Panc1 (cell line): ENCODE data around the gene PLXNB1. TPM values are rescaled to one million over a fixed set of nuclear protein-coding genes. Genes with fewer than 3 reads are reported as not detected.

Source experiments
- ATAC-seq: fragments of 200-7000 bp; cut with Tn5 transposase; 2 replicates; pipeline ENCODE4 v1.9.1; 2020; ENCODE audit warnings: mild to moderate bottlenecking, moderate library complexity
- BruUV-seq: library from RNA; stranded (reverse); fragments of 400-500 nt; replicated peaks from 2 replicates; lab custom pipeline; 2021; lab: Mats Ljungman, UMichigan
- CTCF ChIA-PET: fragments of 300-600 bp; sonication (Branson Sonifier 250); formaldehyde crosslinking; loops from one replicate; lab custom pipeline; 2022; ENCODE audit warnings: antibody characterized with exemption; lab: Charles Lee
- POLR2A ChIA-PET: fragments of 300-600 bp; sonication (Branson Sonifier 250); formaldehyde crosslinking; loops from one replicate; lab custom pipeline; 2022; ENCODE audit warnings: antibody characterized with exemption; lab: Charles Lee
- DNase-seq: peaks from one replicate; pipeline ENCODE4 v3.0.0-alpha.2; 2010; ENCODE audit warnings: low read depth, low spot score
- H3K27ac ChIP-seq: 2 replicates; pipeline ENCODE4 v1.5.1; 2011; ENCODE audit warnings: mild to moderate bottlenecking, low read length, inconsistent platforms
- H3K27me3 ChIP-seq: fragments of 200-500 bp; sonication (Bioruptor generic); 2 replicates; pipeline ENCODE4 v1.6.0; 2014; ENCODE audit warnings: low read length, inconsistent platforms; ENCODE audit not compliant: control insufficient read depth, insufficient read depth
- H3K36me3 ChIP-seq: fragments of 200-500 bp; sonication (Bioruptor generic); 2 replicates; pipeline ENCODE4 v1.5.1; 2014; ENCODE audit warnings: inconsistent platforms, mild to moderate bottlenecking, low read length, moderate library complexity; ENCODE audit not compliant: control insufficient read depth, insufficient read depth
- H3K4me1 ChIP-seq: 2 replicates; pipeline ENCODE4 v1.5.1; 2011; ENCODE audit warnings: inconsistent platforms, mild to moderate bottlenecking, low read length, moderate library complexity; ENCODE audit not compliant: control insufficient read depth, insufficient read depth
- H3K4me3 ChIP-seq, 2 experiments: 2 replicates each; pipeline ENCODE4 v1.5.1; 2011 to 2012; ENCODE audit warnings: low read depth in 2 of 2, low read length in 2 of 2, mild to moderate bottlenecking in 2 of 2, inconsistent platforms in 1 of 2, moderate library complexity in 1 of 2
- H3K9me3 ChIP-seq: fragments of 200-500 bp; sonication (Bioruptor generic); 2 replicates; pipeline ENCODE4 v1.5.1; 2014; ENCODE audit warnings: low read depth, mild to moderate bottlenecking, inconsistent platforms, low read length, moderate library complexity; ENCODE audit not compliant: control insufficient read depth, insufficient read depth
- POLR2AphosphoS5 ChIP-seq: IDR thresholded peaks from 2 replicates; pipeline ENCODE4 v1.6.1; 2012; ENCODE audit warnings: mild to moderate bottlenecking, low read depth, low read length, moderate library complexity
- REST ChIP-seq, 2 experiments: IDR thresholded peaks; 2 replicates each; pipeline ENCODE4 v1.6.1; 2011 to 2012; ENCODE audit warnings: low read depth in 2 of 2, control low read depth in 1 of 2, low read length in 1 of 2, mild to moderate bottlenecking in 1 of 2, moderate library complexity in 1 of 2; ENCODE audit not compliant: insufficient read depth in 1 of 2
- SIN3A ChIP-seq: IDR thresholded peaks from 2 replicates; pipeline ENCODE4 v1.6.1; 2012; ENCODE audit warnings: low read depth, mild to moderate bottlenecking, low read length, moderate library complexity, borderline replicate concordance; ENCODE audit not compliant: insufficient read depth
- TCF7L2 ChIP-seq: IDR thresholded peaks from 2 replicates; pipeline ENCODE4 v1.6.1; 2011; ENCODE audit warnings: mild to moderate bottlenecking, low read depth, low read length, inconsistent platforms
- in situ Hi-C: cut with HindIII; loops from 2 replicates; pipeline ENCODE4 v1.10.0; 2016; ENCODE audit warnings: low sequenced_read_pairs, low pct_unique_long_range_greater_than_20kb
- intact Hi-C: fragments of 100-400 bp; cut with micrococcal nuclease; formaldehyde crosslinking; loops from one replicate; pipeline ENCODE4 v1.10.0; 2022; ENCODE audit not compliant: unreplicated experiment
- total RNA-seq: library from RNA; stranded (reverse); gene quantifications from one replicate; pipeline ENCODE4 v1.2.1, GENCODE V29; 2021; ENCODE audit not compliant: unreplicated experiment
- TF ChIP-seq, protein P1 (sequence below): fragments of 450-650 bp; IDR thresholded peaks from 2 replicates; pipeline ENCODE4 v1.5.1; 2017; ENCODE audit warnings: mild to moderate bottlenecking

The PLXNB1 gene
- total RNA-seq, 1 experiment from 2014 or later = 22.8 TPM

DNA sequence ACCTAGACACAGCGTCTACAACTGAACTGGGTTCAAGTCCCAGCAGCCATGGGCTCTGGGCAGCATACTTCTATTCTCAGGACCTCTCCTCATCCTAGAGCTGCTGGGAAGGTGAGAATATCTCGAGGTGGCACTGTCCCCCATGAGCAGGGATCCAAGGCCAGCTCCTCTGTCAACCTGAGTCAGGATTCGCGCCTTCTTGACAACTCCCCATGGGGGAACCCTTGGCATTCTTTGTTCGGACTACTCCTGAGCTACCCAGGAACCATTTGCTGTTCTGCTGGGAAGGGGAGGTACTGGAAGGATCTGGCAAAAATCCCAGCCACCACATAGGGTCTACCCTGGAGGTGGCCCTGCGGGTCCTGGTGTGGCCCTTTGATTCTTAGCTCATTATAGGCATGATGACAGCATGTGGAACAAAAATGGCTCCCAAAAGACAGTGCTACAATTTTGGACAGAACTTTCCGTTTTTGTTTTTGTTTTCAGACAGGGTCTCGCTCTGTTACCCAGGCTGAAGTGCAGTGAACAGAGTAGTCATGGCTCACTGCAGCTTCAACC is 22.3 kb downstream of the PLXNB1 start:
- Histone ChIP-seq H3K27me3 (no peaks in the 10 kb centered on the region), H3K9me3 (no peaks in the 10 kb centered on the region), H3K36me3 (no peaks in the 10 kb centered on the region), H3K4me1 (no peaks in the 10 kb centered on the region), H3K4me3 (no peak overlapping the region), H3K27ac (no peak overlapping the region)
- in situ Hi-C loops (no loop called here), intact Hi-C loops (no loop called here)
- TF ChIP-seq SIN3A (no peak), POLR2AphosphoS5 (no peak), REST (IDR thresholded peaks at IDR 0.05; ENCODE audit: insufficient read depth in 1 of 2, low read depth in 2 of 2, low read length in 1 of 2) (no peak), TCF7L2 (no peak)
- TF ChIP-seq, protein P1, sequence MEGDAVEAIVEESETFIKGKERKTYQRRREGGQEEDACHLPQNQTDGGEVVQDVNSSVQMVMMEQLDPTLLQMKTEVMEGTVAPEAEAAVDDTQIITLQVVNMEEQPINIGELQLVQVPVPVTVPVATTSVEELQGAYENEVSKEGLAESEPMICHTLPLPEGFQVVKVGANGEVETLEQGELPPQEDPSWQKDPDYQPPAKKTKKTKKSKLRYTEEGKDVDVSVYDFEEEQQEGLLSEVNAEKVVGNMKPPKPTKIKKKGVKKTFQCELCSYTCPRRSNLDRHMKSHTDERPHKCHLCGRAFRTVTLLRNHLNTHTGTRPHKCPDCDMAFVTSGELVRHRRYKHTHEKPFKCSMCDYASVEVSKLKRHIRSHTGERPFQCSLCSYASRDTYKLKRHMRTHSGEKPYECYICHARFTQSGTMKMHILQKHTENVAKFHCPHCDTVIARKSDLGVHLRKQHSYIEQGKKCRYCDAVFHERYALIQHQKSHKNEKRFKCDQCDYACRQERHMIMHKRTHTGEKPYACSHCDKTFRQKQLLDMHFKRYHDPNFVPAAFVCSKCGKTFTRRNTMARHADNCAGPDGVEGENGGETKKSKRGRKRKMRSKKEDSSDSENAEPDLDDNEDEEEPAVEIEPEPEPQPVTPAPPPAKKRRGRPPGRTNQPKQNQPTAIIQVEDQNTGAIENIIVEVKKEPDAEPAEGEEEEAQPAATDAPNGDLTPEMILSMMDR = no peak
- POLR2A ChIA-PET = no interaction called here
- DNase-seq = no peak
- BruUV-seq = no TSS peak
- ATAC-seq = no peak
- CTCF ChIA-PET = interaction anchor here (1.9 kb wide), 1 partner anchor 29 kb away, joined by 13 read pairs; no protein-coding TSS in a partner anchor

GRCh38 chr3:48406443-48407431 is 23.1 kb downstream of the PLXNB1 start:
- no peaks in the 10 kb centered on the region for H3K4me1 ChIP-seq
- intact Hi-C loops = no loop called here
- CTCF ChIA-PET = no interaction called here
- POLR2A ChIA-PET = no interaction called here
- BruUV-seq = no TSS peak
- no peaks in the 10 kb centered on the region for H3K9me3 ChIP-seq
- no peaks in the 10 kb centered on the region for H3K27me3 ChIP-seq
- no peak for DNase-seq
- no peak overlapping the region for H3K27ac ChIP-seq
- no peak for ATAC-seq
- H3K36me3 ChIP-seq = no peaks in the 10 kb centered on the region
- no peak overlapping the region for H3K4me3 ChIP-seq
- TF ChIP-seq SIN3A (no peak), REST (IDR thresholded peaks at IDR 0.05; ENCODE audit: insufficient read depth in 1 of 2, low read depth in 2 of 2, low read length in 1 of 2) (no peak), POLR2AphosphoS5 (no peak), TCF7L2 (no peak)
- TF ChIP-seq, protein P1 = no peak
- in situ Hi-C loops = no loop called here
